GM12865 (cell line): Measurements from ENCODE around the gene TPCN2.

ENCODE experiments used
- DNase-seq: peaks from one replicate; pipeline ENCODE4 v3.0.0; 2010; ENCODE audit warnings: low read depth
- H3K4me3 ChIP-seq: 2 replicates; pipeline ENCODE4 v1.5.1; 2011; ENCODE audit warnings: mild to moderate bottlenecking, low read depth, low read length, control low read depth
- CTCF ChIP-seq: IDR thresholded peaks from 2 replicates; pipeline ENCODE4 v1.5.1; 2011; ENCODE audit warnings: low read length, control low read depth, low read depth, inconsistent platforms; ENCODE audit not compliant: insufficient read depth; ENCODE audit errors: missing control alignments

Gene TPCN2

DNA sequence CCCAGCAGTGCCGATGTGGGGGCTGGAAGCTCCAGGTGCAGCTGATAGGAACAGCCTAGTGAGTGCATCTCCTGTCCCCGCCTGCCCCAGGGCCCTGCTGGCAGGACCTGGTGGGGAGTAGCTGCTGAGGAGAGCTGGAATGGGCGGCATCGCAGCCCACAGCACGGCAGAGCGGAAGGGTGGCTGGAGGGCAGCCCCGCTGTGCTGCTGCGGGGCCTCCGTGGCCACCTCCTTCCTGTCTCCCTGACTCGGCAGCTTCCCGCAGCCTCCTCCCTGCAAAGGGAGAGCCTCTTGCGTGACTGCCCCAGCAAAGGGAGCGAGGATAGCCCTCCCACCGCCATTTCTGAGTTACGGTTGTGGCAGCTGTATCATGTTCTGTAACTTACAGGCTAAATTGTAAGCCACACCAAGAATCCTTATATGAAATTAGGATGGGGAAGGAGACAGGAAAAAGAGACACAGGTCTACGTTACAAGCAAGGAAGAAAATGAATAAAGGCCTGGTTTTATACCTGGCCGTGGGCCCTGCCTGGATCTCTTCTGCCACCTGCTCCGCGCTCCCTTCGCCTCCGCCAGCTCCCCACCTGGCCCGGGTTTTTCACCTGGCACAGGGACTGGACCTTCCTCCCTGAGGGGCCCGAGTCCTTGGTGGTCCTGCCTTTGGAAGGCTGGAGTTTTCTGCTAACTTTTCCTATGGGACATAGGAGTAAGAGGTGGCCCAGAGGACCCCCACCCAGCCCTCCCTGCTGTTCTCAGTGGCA lies 10.0 kb downstream of the TPCN2 start:
- no peak for DNase-seq
- H3K4me3 ChIP-seq = no peak overlapping the region
- TF ChIP-seq CTCF = no peak

DNA sequence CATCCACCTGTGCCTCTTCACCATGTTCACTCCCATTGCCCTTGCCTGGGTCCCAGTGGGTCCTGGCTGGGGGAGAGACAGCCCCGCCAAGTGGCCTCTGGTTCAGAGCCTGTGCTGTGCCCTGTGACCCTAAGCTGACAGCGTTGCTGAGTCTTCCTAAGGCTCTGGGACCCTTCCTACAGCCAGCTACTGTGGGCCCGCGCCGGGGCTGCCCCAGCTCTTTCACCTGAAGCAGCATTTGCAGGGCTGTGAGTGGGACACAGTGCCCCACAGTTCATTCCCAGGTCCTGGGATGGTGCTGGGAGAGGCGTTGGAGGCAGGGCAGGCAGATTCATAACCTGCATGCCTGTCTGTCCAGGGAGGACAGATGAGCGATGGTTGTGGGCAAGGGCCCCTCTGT lies 10.7 kb downstream of the TPCN2 start:
- no peak for TF ChIP-seq CTCF
- H3K4me3 ChIP-seq = no peak overlapping the region
- DNase-seq = no peak

DNA sequence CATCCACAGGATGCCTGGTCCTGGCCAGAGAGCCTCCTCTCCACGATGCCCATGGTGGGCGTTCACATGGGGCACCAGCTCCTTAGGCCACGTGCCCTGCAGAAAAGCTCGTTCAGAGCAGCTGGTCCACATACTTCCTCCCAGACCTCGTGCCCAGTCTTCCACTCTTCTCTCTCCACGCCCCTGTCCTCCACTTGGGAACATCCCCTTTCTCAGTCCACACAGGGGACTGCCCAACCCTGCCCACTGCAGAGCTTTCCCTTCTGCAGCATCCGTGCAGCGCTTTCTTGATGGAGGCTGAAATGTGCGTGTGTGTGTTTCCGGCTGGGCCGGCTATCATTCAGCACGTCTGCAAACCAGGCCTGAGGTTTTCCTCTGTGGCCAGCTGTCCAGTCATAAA lies 11.3 kb downstream of the TPCN2 start:
- no peak overlapping the region for H3K4me3 ChIP-seq
- DNase-seq = no peak
- TF ChIP-seq CTCF = no peak

DNA sequence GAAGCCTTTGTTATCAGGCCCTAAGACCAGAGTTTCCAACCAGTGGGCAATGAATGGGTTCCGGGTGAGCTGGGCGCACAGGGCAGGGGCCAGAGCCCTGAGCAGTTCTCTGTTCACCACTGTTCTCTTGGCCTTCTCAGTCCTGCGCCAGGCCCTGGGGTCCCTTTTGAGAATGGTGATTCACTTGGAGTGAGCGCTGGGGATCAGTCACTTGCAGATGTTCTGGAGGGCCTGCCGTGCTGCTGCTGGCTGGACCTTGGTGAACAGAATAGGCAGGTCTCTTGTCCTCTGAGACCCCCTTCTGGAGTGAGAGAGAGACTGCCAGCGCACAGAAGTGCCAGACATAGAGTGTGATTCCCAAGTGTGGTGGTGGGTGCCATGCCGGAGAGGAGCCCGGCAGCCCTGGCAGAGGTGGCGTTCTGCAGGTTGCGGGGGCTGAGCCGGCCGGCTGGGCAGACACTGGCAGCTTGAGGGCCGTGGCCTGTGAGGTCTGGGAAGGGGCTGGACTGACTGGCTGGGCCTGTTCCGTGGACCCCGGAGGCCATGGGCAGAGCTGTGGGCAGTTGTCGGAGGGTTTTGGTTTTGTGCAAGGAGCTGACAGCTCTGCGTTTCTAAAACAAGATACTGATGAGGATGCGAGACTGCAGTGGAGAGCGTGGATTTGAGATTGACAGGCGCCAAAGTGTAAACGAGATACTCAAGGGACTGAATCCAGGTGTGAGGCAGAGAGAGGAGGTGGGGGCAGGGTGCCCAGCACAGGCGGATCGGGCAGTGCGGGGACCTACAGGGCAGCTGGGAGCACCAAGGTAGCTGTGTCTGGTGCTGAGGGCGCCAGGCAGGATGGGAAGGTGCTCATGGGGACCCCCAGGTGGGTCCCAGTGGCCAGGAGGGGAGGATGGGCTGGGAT lies 12.3 kb downstream of the TPCN2 start:
- DNase-seq = no peak
- no peak overlapping the region for H3K4me3 ChIP-seq
- TF ChIP-seq CTCF = no peak

DNA sequence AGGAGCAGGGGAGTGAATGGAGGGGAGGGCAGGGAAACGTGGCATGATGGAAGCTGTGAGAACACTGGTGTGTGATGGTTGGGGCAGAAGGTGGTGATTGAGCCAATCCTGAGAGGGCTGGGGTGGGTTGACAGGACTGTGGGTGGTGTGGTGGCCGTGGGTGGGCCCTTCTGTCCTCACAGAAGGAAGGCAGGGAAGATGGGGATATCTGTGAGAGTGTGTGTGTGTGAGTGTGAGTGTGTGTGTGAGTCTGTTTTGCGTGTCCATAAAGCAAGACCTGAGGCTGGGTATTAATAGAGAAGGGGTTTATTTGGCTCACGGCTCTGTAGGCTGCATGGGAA lies 13.0 kb downstream of the TPCN2 start:
- H3K4me3 ChIP-seq = no peak overlapping the region
- no peak for DNase-seq
- TF ChIP-seq CTCF = no peak

DNA sequence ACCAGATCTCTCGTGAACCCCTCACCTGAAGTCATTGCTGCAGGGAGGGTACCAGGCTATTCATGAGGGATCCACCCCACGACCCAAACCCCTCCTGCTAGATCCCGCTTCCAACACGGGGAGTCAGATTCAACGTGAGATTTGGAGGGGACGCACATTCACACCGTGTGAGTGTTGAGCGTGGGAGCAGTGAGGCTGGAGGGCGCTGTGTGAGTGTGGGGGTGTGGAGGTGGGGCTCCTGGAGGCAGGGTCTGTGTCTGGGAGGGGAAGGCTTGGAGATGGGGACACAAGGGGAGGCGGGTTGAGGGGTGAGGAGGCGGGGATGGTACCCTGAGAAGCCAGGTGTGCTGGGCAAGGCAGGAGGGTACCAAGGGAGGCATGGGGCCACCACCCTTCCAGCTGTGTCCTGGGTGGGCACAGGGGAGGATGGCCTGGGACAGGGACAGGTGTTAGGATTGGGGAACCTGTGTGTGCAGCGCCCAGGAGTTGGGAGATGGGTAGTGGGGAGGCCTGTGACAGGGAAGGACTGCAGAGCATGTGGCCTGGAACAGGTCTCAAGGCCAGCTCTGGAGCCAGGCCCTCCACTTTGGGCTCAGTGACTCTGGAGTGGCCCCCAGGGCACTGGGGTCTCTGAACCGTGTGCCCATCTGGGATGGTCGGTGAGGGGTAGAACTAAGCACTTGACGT lies 13.6 kb downstream of the TPCN2 start:
- H3K4me3 ChIP-seq = no peak overlapping the region
- no peak for DNase-seq
- TF ChIP-seq CTCF = no peak
